ENCODE data around the gene DLGAP5. TPM values are rescaled to one million over a fixed set of nuclear protein-coding genes. Genes with fewer than 3 reads are reported as not detected.

DLGAP5 gene
- polyA plus RNA-seq, 1 donor (not counting 4 experiments of a cell fraction or from before 2014, with no cell fraction given), result 15.3 TPM

DNA sequence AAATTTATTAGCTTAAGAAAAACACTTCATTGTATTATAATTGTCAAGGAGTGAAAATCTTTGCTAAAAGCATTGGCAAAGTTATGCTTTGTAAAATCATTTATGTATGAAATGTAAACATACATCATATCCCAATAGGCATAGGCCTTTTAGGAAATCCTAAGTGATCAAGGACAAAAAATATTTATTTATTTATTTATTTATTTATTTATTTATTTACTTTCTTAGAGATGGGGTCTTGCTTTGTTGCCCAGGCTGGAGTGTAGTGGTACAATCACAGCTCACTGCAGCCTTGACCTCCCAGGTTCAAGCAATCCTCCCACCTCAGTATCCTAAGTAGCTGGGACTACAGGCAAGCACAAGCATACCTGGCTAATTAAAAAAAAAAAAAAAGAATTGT lies 32.0 kb upstream of the DLGAP5 start:
- TF ChIP-seq EZH2 (IDR thresholded peaks at IDR 0.05; ENCODE audit: low read length), result no peak
- TF ChIP-seq, protein P1, sequence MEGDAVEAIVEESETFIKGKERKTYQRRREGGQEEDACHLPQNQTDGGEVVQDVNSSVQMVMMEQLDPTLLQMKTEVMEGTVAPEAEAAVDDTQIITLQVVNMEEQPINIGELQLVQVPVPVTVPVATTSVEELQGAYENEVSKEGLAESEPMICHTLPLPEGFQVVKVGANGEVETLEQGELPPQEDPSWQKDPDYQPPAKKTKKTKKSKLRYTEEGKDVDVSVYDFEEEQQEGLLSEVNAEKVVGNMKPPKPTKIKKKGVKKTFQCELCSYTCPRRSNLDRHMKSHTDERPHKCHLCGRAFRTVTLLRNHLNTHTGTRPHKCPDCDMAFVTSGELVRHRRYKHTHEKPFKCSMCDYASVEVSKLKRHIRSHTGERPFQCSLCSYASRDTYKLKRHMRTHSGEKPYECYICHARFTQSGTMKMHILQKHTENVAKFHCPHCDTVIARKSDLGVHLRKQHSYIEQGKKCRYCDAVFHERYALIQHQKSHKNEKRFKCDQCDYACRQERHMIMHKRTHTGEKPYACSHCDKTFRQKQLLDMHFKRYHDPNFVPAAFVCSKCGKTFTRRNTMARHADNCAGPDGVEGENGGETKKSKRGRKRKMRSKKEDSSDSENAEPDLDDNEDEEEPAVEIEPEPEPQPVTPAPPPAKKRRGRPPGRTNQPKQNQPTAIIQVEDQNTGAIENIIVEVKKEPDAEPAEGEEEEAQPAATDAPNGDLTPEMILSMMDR (optimal IDR thresholded peaks at IDR 0.05 in 1 of 3, IDR thresholded peaks at IDR 0.05 in 1 of 3, conservative IDR thresholded peaks at IDR 0.05 in 1 of 3; ENCODE audit: extremely low read depth in 1 of 3, insufficient read depth in 2 of 3, low read length in 3 of 3), result no peak
- DNase-seq (ENCODE audit: low read depth, low spot score) (no peak), FAIRE-seq (no peak)
- no peak overlapping the region for H2AFZ ChIP-seq (ENCODE audit: control insufficient read depth, low read length)
- dilution Hi-C loops (cut with MboI; ENCODE audit: extremely low pct_ligation_motif_present, low sequenced_read_pairs), result no loop called here
- H3K4me1 ChIP-seq (ENCODE audit: control insufficient read depth, extremely low read depth, insufficient read depth, low read length), result peaks cover 20% of the 10 kb centered on the region
- no peak overlapping the region for H3K9ac ChIP-seq (ENCODE audit: control insufficient read depth, extremely low read depth, insufficient read depth, low read length)
- no peaks in the 10 kb centered on the region for H4K20me1 ChIP-seq (ENCODE audit: control insufficient read depth, extremely low read depth, insufficient read depth, low read length)
- no peaks in the 10 kb centered on the region for H3K79me2 ChIP-seq (ENCODE audit: control insufficient read depth, insufficient read depth, low read length)
- no peaks in the 10 kb centered on the region for H3K27me3 ChIP-seq (ENCODE audit: control insufficient read depth, extremely low read depth, insufficient read depth, low read length)
- H3K36me3 ChIP-seq (ENCODE audit: control insufficient read depth in 2 of 2, extremely low read depth in 1 of 2, insufficient read depth in 2 of 2, low read length in 2 of 2), result no peaks in the 10 kb centered on the region
- H3K9me1 ChIP-seq (ENCODE audit: control insufficient read depth, extremely low read depth, insufficient read depth, low read length), result no peaks in the 10 kb centered on the region
- H3K9me3 ChIP-seq (ENCODE audit: control insufficient read depth, low read depth, low read length), result no peaks in the 10 kb centered on the region
- no peak overlapping the region for H3K4me3 ChIP-seq (ENCODE audit: control insufficient read depth in 2 of 3, extremely low read depth in 1 of 3, insufficient read depth in 2 of 3, low read depth in 1 of 3, low read length in 3 of 3)
- H3K27ac ChIP-seq (ENCODE audit: control insufficient read depth, insufficient read depth, low read length), result no peak overlapping the region
- H3K4me2 ChIP-seq (ENCODE audit: control insufficient read depth, extremely low read depth, insufficient read depth, low read depth, low read length), result no peak overlapping the region

DNA sequence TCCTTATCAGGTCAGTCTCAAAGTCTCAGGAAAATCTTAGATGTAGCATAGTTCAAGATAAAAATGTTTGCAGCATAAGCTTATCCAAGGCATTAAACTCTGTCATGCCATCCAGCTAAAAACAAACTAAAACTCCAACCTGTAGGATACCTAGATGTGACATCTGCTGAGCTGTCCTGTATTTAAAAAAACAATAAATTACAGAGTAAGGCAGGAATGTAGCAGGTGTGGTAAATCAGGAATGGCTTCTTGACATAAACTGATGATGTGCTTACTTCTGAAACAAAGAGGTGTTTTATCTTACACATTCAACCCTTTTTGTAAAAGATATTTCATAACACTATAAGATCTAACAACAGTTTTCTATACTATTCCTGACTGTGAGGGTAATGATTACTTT lies 30.6 kb upstream of the DLGAP5 start:
- Histone ChIP-seq H3K4me1 (ENCODE audit: control insufficient read depth, extremely low read depth, insufficient read depth, low read length) (peaks cover 20% of the 10 kb centered on the region), H3K4me2 (ENCODE audit: control insufficient read depth, extremely low read depth, insufficient read depth, low read depth, low read length) (no peak overlapping the region), H3K79me2 (ENCODE audit: control insufficient read depth, insufficient read depth, low read length) (no peaks in the 10 kb centered on the region), H3K9me1 (ENCODE audit: control insufficient read depth, extremely low read depth, insufficient read depth, low read length) (no peaks in the 10 kb centered on the region), H3K4me3 (ENCODE audit: control insufficient read depth in 2 of 3, extremely low read depth in 1 of 3, insufficient read depth in 2 of 3, low read depth in 1 of 3, low read length in 3 of 3) (no peak overlapping the region), H2AFZ (ENCODE audit: control insufficient read depth, low read length) (no peak overlapping the region), H3K27ac (ENCODE audit: control insufficient read depth, insufficient read depth, low read length) (no peak overlapping the region), H3K36me3 (ENCODE audit: control insufficient read depth in 2 of 2, extremely low read depth in 1 of 2, insufficient read depth in 2 of 2, low read length in 2 of 2) (no peaks in the 10 kb centered on the region), H3K9ac (ENCODE audit: control insufficient read depth, extremely low read depth, insufficient read depth, low read length) (no peak overlapping the region), H3K9me3 (ENCODE audit: control insufficient read depth, low read depth, low read length) (no peaks in the 10 kb centered on the region), H3K27me3 (ENCODE audit: control insufficient read depth, extremely low read depth, insufficient read depth, low read length) (no peaks in the 10 kb centered on the region), H4K20me1 (ENCODE audit: control insufficient read depth, extremely low read depth, insufficient read depth, low read length) (no peaks in the 10 kb centered on the region)
- dilution Hi-C loops (cut with MboI; ENCODE audit: extremely low pct_ligation_motif_present, low sequenced_read_pairs), result no loop called here
- no peak for TF ChIP-seq EZH2 (IDR thresholded peaks at IDR 0.05; ENCODE audit: low read length)
- no peak for FAIRE-seq
- DNase-seq (ENCODE audit: low read depth, low spot score), result no peak

DNA sequence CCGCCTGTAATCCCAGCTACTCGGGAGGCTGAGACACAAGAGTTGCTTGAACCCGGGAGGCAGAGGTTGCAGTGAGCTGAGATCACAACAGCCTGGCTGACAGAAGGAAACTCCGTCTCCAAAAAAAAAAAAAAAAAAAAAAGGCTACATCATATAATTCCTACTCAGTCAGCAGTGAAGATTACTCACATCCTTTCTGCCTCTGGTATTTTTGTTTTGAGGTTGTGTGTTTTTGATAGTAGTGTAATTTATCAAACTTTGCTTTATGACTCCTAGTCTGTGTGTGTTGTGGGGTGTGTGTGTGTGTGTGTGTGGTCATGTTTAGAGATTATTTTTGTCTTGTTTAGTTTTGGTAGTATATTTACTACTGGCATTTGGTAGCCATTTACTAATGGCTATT lies 29.8 kb upstream of the DLGAP5 start:
- H2AFZ ChIP-seq (ENCODE audit: control insufficient read depth, low read length), result no peak overlapping the region
- no peak overlapping the region for H3K27ac ChIP-seq (ENCODE audit: control insufficient read depth, insufficient read depth, low read length)
- no peaks in the 10 kb centered on the region for H3K27me3 ChIP-seq (ENCODE audit: control insufficient read depth, extremely low read depth, insufficient read depth, low read length)
- TF ChIP-seq EZH2 (IDR thresholded peaks at IDR 0.05; ENCODE audit: low read length), result no peak
- TF ChIP-seq, protein P1 (optimal IDR thresholded peaks at IDR 0.05 in 1 of 3, IDR thresholded peaks at IDR 0.05 in 1 of 3, conservative IDR thresholded peaks at IDR 0.05 in 1 of 3; ENCODE audit: extremely low read depth in 1 of 3, insufficient read depth in 2 of 3, low read length in 3 of 3), result no peak
- dilution Hi-C loops (cut with MboI; ENCODE audit: extremely low pct_ligation_motif_present, low sequenced_read_pairs), result no loop called here
- H3K79me2 ChIP-seq (ENCODE audit: control insufficient read depth, insufficient read depth, low read length), result no peaks in the 10 kb centered on the region
- DNase-seq (ENCODE audit: low read depth, low spot score) (no peak), FAIRE-seq (peak; percentile 44)
- no peaks in the 10 kb centered on the region for H3K9me1 ChIP-seq (ENCODE audit: control insufficient read depth, extremely low read depth, insufficient read depth, low read length)
- H3K4me1 ChIP-seq (ENCODE audit: control insufficient read depth, extremely low read depth, insufficient read depth, low read length), result peaks cover 20% of the 10 kb centered on the region
- no peaks in the 10 kb centered on the region for H3K9me3 ChIP-seq (ENCODE audit: control insufficient read depth, low read depth, low read length)
- no peaks in the 10 kb centered on the region for H3K36me3 ChIP-seq (ENCODE audit: control insufficient read depth in 2 of 2, extremely low read depth in 1 of 2, insufficient read depth in 2 of 2, low read length in 2 of 2)
- H3K4me2 ChIP-seq (ENCODE audit: control insufficient read depth, extremely low read depth, insufficient read depth, low read depth, low read length), result peak overlapping the region; percentile 40
- no peaks in the 10 kb centered on the region for H4K20me1 ChIP-seq (ENCODE audit: control insufficient read depth, extremely low read depth, insufficient read depth, low read length)
- H3K9ac ChIP-seq (ENCODE audit: control insufficient read depth, extremely low read depth, insufficient read depth, low read length), result no peak overlapping the region
- peak overlapping the region in 1 of 3 experiments; percentile 4 for H3K4me3 ChIP-seq (ENCODE audit: control insufficient read depth in 2 of 3, extremely low read depth in 1 of 3, insufficient read depth in 2 of 3, low read depth in 1 of 3, low read length in 3 of 3)
